HG03571 (cell line): ENCODE measurements around the gene CEMIP2.
A peak's percentile ranks its signal among the peaks of the same experiment; 100 is the strongest.
"Not testable (repeated sequence)": the region's sequence is repeated elsewhere in the genome, so short reads cannot be mapped to it uniquely, and the experiment has no call there.

Experiments used
- ATAC-seq: cut with Tn5 transposase; IDR thresholded peaks from one replicate; pipeline ENCODE4 v1.9.1; 2021; ENCODE audit not compliant: unreplicated experiment

CEMIP2 gene, protein sequence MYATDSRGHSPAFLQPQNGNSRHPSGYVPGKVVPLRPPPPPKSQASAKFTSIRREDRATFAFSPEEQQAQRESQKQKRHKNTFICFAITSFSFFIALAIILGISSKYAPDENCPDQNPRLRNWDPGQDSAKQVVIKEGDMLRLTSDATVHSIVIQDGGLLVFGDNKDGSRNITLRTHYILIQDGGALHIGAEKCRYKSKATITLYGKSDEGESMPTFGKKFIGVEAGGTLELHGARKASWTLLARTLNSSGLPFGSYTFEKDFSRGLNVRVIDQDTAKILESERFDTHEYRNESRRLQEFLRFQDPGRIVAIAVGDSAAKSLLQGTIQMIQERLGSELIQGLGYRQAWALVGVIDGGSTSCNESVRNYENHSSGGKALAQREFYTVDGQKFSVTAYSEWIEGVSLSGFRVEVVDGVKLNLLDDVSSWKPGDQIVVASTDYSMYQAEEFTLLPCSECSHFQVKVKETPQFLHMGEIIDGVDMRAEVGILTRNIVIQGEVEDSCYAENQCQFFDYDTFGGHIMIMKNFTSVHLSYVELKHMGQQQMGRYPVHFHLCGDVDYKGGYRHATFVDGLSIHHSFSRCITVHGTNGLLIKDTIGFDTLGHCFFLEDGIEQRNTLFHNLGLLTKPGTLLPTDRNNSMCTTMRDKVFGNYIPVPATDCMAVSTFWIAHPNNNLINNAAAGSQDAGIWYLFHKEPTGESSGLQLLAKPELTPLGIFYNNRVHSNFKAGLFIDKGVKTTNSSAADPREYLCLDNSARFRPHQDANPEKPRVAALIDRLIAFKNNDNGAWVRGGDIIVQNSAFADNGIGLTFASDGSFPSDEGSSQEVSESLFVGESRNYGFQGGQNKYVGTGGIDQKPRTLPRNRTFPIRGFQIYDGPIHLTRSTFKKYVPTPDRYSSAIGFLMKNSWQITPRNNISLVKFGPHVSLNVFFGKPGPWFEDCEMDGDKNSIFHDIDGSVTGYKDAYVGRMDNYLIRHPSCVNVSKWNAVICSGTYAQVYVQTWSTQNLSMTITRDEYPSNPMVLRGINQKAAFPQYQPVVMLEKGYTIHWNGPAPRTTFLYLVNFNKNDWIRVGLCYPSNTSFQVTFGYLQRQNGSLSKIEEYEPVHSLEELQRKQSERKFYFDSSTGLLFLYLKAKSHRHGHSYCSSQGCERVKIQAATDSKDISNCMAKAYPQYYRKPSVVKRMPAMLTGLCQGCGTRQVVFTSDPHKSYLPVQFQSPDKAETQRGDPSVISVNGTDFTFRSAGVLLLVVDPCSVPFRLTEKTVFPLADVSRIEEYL (N-terminal part only)

DNA sequence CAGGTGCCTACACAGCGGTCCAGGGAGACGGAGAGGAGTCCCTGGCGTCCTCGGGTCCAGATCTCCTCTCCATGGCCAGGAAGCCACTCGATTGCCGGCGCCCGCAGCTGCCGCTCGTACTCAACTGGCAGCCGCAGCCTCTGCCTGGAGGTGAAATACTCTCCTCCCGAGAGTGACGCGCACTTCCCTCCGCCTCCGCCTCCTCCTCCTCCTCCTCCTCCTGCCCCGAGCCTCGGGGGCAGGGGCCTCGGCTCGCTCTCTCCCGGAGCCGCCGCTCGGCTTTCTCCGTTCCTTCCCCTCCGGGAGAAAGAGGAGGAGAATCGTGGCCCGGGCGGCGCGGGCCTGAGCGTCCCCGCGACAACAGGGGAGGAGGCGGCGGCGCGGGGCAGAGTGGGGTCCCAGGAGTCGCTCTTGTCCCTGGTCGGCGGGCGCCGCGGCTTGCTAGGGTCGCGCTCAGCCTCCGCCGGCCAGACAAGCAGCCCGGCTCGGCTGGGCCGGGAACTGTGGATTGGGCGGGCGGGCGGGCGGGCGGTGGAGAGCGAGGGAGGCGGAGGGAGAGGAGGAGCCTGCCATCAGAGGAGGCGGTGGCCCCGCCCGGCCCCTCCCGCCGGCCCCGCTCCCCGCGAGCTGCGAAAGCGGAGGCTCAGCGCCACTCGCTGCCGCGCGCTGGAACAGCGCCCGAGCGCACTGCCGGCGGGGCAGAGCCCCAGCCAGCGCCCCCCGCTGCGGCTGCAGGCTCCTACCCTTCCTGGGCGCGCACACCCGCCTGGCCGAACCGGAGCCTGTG lies at the start of gene CEMIP2:
TSS of gene CEMIP2 (minus strand) at position 126 of the 787 bp plus-strand sequence. CDS start 18,140 bp downstream, outside the sequence.
- ATAC-seq, result peak; percentile 64

DNA sequence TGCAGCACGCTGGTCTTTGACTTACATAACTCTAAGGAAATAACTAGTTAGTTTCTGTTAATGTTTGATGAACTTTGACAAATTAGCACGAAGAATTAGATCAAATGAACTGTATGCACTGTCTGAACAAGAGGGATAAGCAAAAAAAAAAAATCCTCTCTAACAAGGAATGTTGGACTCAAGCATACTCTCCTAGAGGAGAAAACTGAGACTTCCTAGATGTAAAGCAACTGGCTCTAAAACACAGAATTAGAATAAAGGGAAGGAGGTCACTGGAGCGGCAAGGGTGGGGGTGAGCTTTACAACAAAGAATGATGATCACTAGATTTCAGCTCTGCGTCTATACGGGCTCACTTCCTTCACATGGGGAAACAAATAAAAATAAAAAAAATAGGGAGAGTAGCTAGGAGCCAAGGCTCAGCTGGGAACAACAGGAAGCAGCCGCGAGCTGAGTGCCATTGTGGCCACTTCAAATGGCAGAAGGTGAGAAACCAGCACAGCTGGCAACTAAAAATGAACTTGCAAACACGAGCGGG lies 48.7 kb upstream of the CEMIP2 start:
- ATAC-seq, result no peak

DNA sequence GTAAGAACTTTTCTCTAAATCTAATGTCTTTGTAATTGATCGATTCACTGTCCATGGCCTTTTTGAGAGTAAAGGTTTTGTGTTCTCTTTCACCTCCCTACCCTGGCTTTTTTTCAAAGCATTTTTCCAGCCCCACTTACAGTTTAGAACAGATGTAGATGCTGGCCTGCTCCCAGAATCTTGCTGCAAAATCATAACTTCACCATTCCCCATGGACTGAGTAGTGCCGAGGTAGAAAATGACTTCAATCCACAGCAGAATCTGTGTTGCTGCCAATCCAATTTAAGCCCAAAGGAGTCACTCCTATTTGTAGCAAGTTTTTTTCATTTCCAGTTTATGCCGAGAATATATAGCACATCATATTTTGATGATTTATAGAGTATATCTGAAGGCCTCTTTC lies 46.5 kb upstream of the CEMIP2 start:
- ATAC-seq, result no peak

DNA sequence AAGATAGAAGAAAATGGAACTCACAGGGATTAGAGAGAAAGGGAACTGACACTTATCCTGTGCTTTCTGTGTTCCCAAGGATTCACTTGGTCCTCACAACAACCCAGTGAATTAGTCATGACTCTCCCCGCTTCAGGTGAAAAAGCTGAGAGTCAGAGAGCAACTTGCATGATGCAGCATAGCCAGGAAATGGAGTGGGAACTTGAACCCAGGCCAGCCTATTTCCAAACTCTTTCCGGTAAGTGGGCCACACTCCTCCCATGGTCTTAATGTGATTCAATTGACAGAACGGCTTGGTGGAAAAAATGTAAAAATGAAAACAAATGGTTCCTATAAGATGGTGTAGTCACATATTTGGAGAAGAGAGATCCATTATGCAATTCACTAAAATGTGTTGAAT lies 45.9 kb upstream of the CEMIP2 start:
- ATAC-seq, result no peak

DNA sequence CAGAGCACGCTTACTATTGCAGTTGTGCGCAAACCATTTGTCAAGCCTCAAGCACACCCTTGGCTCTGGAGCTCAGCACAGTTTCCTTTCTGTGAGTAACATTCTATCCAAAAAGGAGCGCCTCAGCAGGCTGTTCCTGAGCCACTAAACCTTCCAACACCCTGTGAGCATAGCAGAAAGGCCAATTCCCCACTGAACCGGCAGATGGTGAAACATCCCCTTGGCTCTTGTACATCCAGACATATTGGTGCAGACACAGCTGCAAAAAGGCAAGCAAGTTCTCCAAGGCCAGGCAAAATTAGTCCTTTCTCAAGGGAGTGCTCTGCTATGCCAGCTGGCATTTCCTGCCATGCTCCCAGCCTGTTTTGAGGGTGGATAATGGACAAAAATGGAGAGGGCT lies 44.1 kb upstream of the CEMIP2 start:
- ATAC-seq, result no peak

DNA sequence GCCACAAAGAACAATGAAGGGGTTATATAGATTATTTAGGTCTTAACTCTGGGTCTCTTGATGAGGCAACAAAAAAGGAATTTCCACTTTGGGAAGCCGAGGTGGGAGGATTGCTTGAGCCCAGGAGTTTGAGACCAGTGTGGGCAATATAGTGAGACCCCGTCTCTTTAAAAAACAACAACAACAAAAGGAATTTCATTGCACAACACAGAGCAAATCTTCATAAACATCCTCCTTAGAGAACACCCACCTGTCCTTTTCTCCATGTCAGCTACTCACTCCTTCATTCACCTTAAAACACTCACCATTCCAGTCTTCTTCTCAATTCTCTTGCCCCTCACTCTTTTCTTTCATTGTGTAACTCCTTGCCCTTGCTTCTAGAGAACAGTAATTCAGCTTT lies 39.8 kb upstream of the CEMIP2 start:
- no peak for ATAC-seq

DNA sequence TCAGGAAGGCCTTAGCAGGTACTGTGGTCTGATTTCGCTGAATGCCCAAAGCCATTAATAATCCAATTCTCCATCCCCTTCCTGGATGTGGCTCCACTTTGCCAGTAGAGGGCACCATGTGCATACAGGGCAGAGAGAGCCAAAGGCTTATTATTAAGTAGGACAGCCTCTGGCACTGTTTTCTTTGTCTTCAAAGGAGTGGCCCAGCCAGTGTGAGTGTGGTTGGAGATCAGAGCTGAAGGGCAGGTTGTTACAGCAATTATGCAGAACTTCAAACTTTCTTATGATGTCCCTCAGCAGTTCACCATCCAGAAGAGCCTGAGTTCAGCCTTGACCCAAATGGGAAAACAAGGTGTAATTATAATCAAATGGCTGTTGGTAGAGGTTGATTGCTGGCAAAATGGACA lies 38.6 kb upstream of the CEMIP2 start:
- ATAC-seq, result peak; percentile 87

DNA sequence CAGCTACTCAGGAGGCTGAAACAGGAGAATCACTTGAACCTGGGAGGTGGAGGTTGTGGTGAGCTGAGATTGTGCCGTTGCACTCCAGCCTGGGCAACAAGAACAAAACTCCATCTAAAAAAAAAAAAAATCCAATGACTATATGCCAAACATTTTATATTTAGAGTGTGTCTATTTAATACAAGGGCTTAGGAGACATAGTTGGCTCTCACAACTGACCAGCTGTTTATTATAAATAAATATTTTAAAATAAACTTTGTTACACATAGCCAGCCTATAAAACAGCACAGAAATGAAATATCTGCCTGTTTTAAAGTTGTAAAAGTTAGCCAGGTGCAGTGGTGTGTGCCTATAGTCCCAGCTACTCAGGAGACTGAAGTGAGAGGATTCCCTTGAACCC lies 36.8 kb upstream of the CEMIP2 start:
- not testable (repeated sequence) for ATAC-seq

DNA sequence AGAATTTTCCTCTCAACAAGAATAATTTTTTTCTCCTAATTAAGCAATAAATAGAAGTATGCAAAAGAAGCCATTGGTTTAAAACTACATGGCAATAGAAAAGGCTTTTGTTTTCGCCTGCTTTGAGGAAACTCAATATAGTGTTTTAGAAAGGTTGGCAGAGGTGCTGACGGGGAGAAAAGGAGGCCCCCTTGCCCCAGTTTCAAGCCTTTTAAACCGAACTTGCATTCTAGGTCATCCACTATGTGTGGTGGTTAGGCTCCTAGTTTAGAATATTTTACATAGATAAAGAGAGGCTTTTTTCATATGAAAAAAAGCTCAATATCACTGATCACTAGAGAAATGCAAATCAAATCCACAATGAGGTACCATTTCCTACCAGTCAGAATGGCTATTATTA lies 33.5 kb upstream of the CEMIP2 start:
- ATAC-seq, result no peak

DNA sequence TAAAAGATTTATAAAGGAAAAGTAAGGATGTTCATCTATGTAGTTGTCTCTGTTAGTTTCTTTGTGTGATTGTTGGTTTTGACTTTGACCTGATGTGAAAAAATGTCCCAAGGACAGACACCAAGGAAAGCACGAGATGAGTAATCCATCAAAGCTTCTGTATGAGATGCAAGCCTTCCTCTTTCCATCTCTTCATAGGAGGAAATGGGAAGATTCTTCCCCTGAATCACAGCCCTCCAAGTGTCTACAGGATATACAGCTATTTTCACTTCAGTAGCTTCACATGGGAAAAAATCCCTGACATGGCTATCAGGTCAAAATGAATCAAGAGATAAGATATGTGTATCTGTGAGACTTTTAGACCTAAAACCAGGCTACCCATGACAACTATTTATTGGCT lies 29.0 kb upstream of the CEMIP2 start:
- no peak for ATAC-seq

DNA sequence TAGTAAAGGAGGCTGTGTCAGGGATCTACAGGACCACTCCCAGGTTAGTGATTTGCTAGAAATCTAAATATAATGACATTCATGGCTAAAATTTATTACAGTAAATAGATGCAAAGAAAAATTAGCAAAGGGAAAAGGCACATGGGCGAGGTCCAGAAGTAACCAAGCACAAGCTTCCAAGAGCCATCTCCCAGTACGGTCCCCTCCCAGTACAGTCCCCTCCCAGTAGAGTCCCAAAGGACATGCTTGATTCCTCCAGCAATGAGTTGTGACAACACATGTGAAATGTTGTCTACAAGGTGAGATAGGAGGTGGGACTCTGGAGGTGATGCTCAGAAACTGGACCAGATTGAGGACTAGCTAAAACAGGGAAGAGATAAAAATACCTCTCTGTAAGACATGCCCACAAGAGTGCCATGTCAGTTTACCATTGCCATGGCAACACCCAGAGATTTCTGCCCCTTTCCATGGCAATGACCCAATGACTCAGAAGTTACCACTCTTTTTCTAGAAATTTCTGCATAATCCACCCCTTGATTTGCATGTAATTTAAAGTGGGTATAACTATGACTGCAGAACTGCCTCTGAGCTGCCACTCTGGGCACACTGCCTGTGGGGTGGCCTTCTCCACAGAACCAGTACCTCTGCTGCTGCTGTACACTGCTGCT lies 27.9 kb upstream of the CEMIP2 start:
- no peak for ATAC-seq

DNA sequence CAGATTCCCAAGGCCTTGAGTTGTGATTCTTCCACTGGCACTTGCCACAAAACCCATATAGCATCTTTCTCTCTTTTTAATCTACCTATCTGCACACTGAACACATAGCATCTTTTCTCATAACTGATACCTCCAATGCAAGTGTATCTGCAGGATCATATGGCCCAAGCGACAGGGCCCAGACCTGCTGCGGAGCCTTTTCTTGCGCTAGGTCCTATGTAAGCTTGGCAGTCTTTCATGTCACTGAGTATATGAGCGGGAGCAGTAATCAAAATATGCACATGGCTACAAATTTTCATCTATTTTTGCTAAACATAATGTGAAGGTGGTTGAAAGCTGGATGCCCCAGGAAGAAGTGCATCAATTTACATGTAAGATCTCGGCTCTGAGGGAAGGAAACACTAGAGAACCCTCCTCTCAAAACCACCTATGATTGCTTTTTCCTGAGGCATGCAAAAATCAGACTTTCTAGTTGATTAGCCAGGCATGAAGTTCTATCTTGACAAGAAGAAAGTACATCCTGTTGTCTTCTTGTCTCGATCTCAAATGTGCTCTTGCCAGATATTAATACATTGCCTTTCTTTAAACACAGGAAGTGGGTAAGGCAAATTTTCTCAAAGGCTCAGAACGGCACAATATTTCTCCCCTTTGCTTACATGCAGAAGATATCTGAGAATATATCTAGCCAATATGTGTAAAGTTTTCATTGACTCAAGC lies 26.9 kb upstream of the CEMIP2 start:
- ATAC-seq, result peak; percentile 84

DNA sequence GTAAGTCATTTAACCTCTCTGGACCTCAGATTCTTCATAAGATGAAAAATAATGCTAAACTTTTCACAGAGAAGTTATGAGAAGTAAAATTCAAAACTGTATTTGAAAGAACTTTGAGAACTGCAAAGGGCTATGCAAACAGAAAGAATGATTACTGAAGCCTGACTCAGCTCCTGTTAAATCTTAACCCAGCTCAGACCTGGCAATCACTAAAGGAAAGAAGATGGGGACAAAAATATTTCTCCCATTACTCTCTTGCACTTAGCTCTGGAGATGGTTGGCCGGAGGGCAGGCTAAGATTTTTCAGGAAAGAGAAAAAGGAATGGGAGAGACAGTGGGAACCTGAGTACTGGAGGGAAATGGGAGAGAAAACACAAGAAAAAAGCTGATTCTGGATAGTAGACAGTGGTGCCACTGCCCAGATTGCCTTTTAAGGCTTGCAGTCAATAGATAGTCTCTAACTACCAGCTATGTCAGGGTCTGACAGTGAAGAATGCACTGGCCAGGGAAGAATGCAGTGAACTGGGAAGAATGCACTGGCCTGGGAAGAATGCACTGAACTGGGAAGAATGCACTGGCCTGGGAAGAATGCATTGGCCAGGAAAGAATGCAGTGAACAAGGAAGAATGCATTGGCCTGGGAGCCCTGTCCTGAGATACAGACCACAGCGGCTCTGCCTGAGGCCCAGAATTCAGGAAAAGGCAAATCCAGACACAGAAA lies 25.2 kb upstream of the CEMIP2 start:
- ATAC-seq, result peak; percentile 44

DNA sequence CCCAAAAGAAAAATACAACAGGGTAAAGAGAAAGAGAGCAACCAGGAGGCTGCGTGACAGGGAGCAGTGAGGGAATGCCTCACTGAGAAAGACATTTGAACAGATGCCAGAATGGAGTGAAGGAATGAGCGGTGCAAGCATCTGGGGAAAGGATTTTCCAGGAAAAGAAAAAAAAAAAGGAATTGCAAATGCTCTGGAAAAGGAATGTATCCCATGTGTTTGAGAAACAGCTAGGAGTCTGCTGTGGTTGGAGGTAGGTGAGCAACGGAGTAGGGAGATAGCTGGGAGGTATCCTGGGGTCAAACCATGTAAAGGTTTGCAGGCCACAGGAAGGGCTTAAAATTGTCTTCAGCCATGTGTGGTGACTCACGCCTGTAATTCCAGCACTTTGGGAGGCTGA lies 23.6 kb upstream of the CEMIP2 start:
- no peak for ATAC-seq

DNA sequence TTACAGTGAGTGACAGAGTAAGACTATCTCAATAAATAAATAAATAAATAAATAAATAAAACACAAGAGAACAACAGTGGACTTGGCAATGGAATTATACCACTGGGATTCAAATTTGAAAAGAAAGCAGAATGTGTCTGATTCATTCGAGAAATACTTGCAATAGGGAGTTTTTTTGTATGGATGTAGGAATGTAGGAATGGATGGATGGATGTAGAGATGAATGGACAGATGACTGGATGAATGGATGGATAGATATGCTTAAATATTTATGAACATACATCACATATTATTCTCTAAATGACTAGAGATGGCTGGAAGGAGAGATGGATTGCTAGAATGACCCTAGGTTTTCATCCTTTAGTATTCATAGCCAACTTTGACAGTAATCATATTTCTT lies 22.0 kb upstream of the CEMIP2 start:
- no peak for ATAC-seq

DNA sequence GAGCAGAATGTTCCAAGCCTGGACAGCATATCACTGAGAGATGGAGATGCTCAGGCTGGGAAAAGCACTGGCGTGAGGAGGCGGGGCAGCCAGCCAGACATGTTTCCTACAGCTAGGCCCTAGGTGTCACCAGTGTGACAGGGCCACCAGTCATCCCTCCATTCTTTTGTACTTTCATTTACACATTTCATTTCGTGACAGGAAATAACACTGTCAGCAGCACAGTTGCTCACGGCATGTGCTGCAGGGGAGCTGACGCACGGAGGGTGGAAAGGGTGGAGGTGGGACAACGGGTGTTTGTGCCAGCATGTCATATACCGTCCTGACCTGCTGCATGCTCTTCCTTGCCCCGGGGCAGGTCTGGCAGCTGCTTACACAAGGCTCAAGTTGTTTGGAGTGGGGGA lies 14.8 kb upstream of the CEMIP2 start:
- peak; percentile 92 for ATAC-seq

DNA sequence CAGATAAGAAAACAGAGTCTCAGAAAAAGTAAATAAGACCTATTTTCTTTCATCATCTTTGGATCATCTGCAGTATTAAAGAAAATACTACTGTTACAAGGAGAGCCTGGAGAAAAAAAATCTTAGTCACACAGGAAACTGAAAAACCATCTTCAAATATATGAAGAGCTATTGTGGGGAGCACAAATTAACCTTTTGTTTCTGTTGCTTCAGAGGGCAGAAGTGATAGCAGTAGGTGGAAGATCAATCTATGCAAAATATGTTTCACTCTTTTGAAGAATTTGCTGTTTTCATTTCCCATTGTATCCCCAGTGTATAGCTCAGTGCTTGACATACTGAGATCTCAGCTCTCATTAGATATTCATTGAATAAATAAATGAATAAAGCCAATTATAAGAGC lies 13.1 kb upstream of the CEMIP2 start:
- ATAC-seq, result peak; percentile 66

DNA sequence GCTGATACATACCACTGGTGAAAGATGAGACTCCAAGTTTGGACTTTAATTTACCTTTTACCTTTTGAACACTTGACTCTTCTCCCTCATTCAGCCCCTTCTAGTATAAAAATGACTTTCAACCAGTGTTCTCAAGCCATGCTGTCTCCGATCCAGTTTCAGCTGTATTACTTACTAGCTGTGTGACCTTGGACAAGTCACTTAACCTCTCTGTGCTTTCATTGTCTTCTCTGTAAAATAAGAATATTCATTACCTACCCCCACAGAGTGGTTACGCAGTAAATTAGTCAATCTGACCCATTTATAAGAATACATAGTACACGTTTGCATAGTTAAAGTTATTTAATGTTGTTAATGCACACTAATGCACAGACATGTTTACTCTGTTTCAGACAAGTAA lies 12.6 kb upstream of the CEMIP2 start:
- ATAC-seq, result no peak
